ENCODE measurements around the gene PSMC4. TPM values are rescaled to one million over a fixed set of nuclear protein-coding genes. Genes with fewer than 3 reads are reported as not detected.

PSMC4 gene
- total and polyA plus RNA-seq, 2 experiments from 2014 or later = 85.4 to 94.7 TPM

GRCh38 chr19:39969681-39970424 is 1.1 kb upstream of the PSMC4 start:
- Histone ChIP-seq H3K79me2 (peaks cover 27% of the 10 kb centered on the region), H4K20me1 (ENCODE audit: insufficient read depth, poor library complexity, severe bottlenecking) (no peaks in the 10 kb centered on the region), H3K36me3 (replicated peaks; ENCODE audit: insufficient read depth, low read depth) (no peaks in the 10 kb centered on the region), H3K27ac (peak overlapping the region; percentile 82), H3K27me3 (no peaks in the 10 kb centered on the region), H3K4me3 (peak overlapping the region; percentile 24), H3K9me3 (ENCODE audit: low read depth) (no peaks in the 10 kb centered on the region), H3K4me2 (peak overlapping the region; percentile 69), H3K4me1 (ENCODE audit: insufficient read depth) (no peaks in the 10 kb centered on the region), H3K9me2 (replicated peaks; ENCODE audit: insufficient read depth) (no peaks in the 10 kb centered on the region), H2AFZ (peak overlapping the region; percentile 58)
- TF ChIP-seq CTCF (IDR thresholded peaks at IDR 0.05; ENCODE audit: poor library complexity) = no peak
- no peak for TF ChIP-seq EZH2 (IDR thresholded peaks at IDR 0.05; ENCODE audit: borderline replicate concordance)
- no peak for TF ChIP-seq EZH2phosphoT487 (IDR thresholded peaks at IDR 0.05; ENCODE audit: low read depth, severe bottlenecking, unreplicated experiment)
- 77% methylated on average over 13 of the region's 13 CpGs for WGBS (ENCODE audit: low lambda C conversion rate, missing lambda C conversion rate)
- no peak for DNase-seq (ENCODE audit: low spot score)

- WGBS (ENCODE audit: low lambda C conversion rate, missing lambda C conversion rate) = 11% methylated on average over 11 of the region's 11 CpGs
- no peak for TF ChIP-seq CTCF (IDR thresholded peaks at IDR 0.05; ENCODE audit: poor library complexity)
- no peak for TF ChIP-seq EZH2 (IDR thresholded peaks at IDR 0.05; ENCODE audit: borderline replicate concordance)
- TF ChIP-seq EZH2phosphoT487 (IDR thresholded peaks at IDR 0.05; ENCODE audit: low read depth, severe bottlenecking, unreplicated experiment) = no peak
- H2AFZ ChIP-seq = peak overlapping the region; percentile 58
- peak overlapping the region; percentile 82 for H3K27ac ChIP-seq
- DNase-seq (ENCODE audit: low spot score) = no peak
- H4K20me1 ChIP-seq (ENCODE audit: insufficient read depth, poor library complexity, severe bottlenecking) = no peaks in the 10 kb centered on the region
- no peaks in the 10 kb centered on the region for H3K4me1 ChIP-seq (ENCODE audit: insufficient read depth)
- H3K9me3 ChIP-seq (ENCODE audit: low read depth) = no peaks in the 10 kb centered on the region
- no peaks in the 10 kb centered on the region for H3K9me2 ChIP-seq (replicated peaks; ENCODE audit: insufficient read depth)
- no peaks in the 10 kb centered on the region for H3K36me3 ChIP-seq (replicated peaks; ENCODE audit: insufficient read depth, low read depth)
- peaks cover 28% of the 10 kb centered on the region for H3K79me2 ChIP-seq
- peak overlapping the region; percentile 24 for H3K4me3 ChIP-seq
- no peaks in the 10 kb centered on the region for H3K27me3 ChIP-seq
- peak overlapping the region; percentile 69 for H3K4me2 ChIP-seq
Observed at GRCh38 chr19:39970425-39970674, 615 bp upstream of the PSMC4 start.

GRCh38 chr19:39971380-39972035 is 543 bp downstream of the PSMC4 start:
- Histone ChIP-seq H3K4me1 (ENCODE audit: insufficient read depth) (no peaks in the 10 kb centered on the region), H3K79me2 (peaks cover 31% of the 10 kb centered on the region), H4K20me1 (ENCODE audit: insufficient read depth, poor library complexity, severe bottlenecking) (no peaks in the 10 kb centered on the region), H3K27me3 (no peaks in the 10 kb centered on the region), H2AFZ (peak overlapping the region; percentile 44), H3K36me3 (replicated peaks; ENCODE audit: insufficient read depth, low read depth) (no peaks in the 10 kb centered on the region), H3K4me2 (peak overlapping the region; percentile 96), H3K9me3 (ENCODE audit: low read depth) (no peaks in the 10 kb centered on the region), H3K9me2 (replicated peaks; ENCODE audit: insufficient read depth) (no peaks in the 10 kb centered on the region), H3K27ac (peak overlapping the region; percentile 64), H3K4me3 (peak overlapping the region; percentile 39)
- peak; percentile 39 for DNase-seq (ENCODE audit: low spot score)
- TF ChIP-seq EZH2 (IDR thresholded peaks at IDR 0.05; ENCODE audit: borderline replicate concordance) (no peak), CTCF (IDR thresholded peaks at IDR 0.05; ENCODE audit: poor library complexity) (no peak)
- WGBS (ENCODE audit: low lambda C conversion rate, missing lambda C conversion rate) = 6% methylated on average over 21 of the region's 21 CpGs

Data from hepatocyte (in vitro differentiated cells).